CD4-positive, CD25-positive, alpha-beta regulatory T cell (primary cell): ENCODE results near the gene ELOVL6. TPM values are rescaled to one million over a fixed set of nuclear protein-coding genes. Genes with fewer than 3 reads are reported as not detected.

Experiments used
- ATAC-seq, 2 donors: fragments of 150-1000 bp; cut with Tn5 transposase; one replicate each; pipeline ENCODE4 v1.10.0; 2021; ENCODE audit warnings: low read depth in 2 of 2, moderate number of reproducible peaks in 2 of 2, moderate library complexity in 1 of 2
- DNase-seq, 3 donors: peaks; one replicate each; pipeline versions ENCODE4 v3.0.0 to v3.0.0-alpha.2; 2012 to 2022; ENCODE audit warnings: mixed read lengths in 1 of 3
- H3K27ac ChIP-seq: one replicate; pipeline ENCODE4 v1.7.0; 2013; ENCODE audit warnings: mild to moderate bottlenecking, low read length; ENCODE audit not compliant: insufficient read depth, poor library complexity, severe bottlenecking
- H3K27me3 ChIP-seq: one replicate; pipeline ENCODE4 v1.7.0; 2013; ENCODE audit warnings: low read length; ENCODE audit not compliant: control insufficient read depth, insufficient read depth
- H3K36me3 ChIP-seq: one replicate; pipeline ENCODE4 v1.7.0; 2013; ENCODE audit warnings: mild to moderate bottlenecking, low read length, moderate library complexity; ENCODE audit not compliant: control insufficient read depth, insufficient read depth
- H3K4me1 ChIP-seq: 2 replicates; pipeline ENCODE4 v1.7.0; 2013; ENCODE audit warnings: mild to moderate bottlenecking, low read length; ENCODE audit not compliant: insufficient read depth, control insufficient read depth, poor library complexity, severe bottlenecking
- H3K4me3 ChIP-seq: one replicate; pipeline ENCODE4 v1.7.0; 2013; ENCODE audit warnings: low read depth, mild to moderate bottlenecking, low read length, moderate library complexity
- H3K9me3 ChIP-seq, 2 experiments: 1 replicate in 1 of 2; 2 replicates in 1 of 2; pipeline ENCODE4 v1.7.0; 2013; ENCODE audit warnings: low read length in 2 of 2, mild to moderate bottlenecking in 1 of 2, moderate library complexity in 1 of 2; ENCODE audit not compliant: control insufficient read depth in 2 of 2
- H3K27ac Mint-ChIP-seq, 3 donors: one replicate each; pipeline ENCODE4 v1.8.0; 2020 to 2022; ENCODE audit warnings: mild to moderate bottlenecking in 3 of 3, mixed read lengths in 3 of 3, moderate library complexity in 2 of 3
- H3K27me3 Mint-ChIP-seq: one replicate; pipeline ENCODE4 v1.8.0; 2022; ENCODE audit warnings: mild to moderate bottlenecking, mixed read lengths
- H3K36me3 Mint-ChIP-seq: one replicate; pipeline ENCODE4 v1.8.0; 2020; ENCODE audit warnings: mixed read lengths
- H3K4me1 Mint-ChIP-seq, 4 donors: one replicate each; pipeline ENCODE4 v1.8.0; 2020 to 2022; ENCODE audit warnings: mixed read lengths in 4 of 4, mild to moderate bottlenecking in 1 of 4
- H3K4me3 Mint-ChIP-seq, 4 donors: one replicate each; pipeline ENCODE4 v1.8.0; 2020 to 2022; ENCODE audit warnings: mild to moderate bottlenecking in 4 of 4, mixed read lengths in 4 of 4, moderate library complexity in 3 of 4
- H3K9me3 Mint-ChIP-seq, 7 donors: one replicate each; pipeline ENCODE4 v1.8.0; 2020 to 2022; ENCODE audit warnings: mixed read lengths in 7 of 7, mild to moderate bottlenecking in 3 of 7, moderate library complexity in 2 of 7
- polyA plus RNA-seq, 4 donors: library from polyadenylated mRNA; unstranded; fragments of 300-500 nt; fragmentation: Illumina TruSeq; gene quantifications; one replicate each; pipeline ENCODE4 v1.2.3, GENCODE V29; 2021
- total RNA-seq: library from RNA; stranded (reverse); gene quantifications from one replicate; pipeline ENCODE4 v1.2.3, GENCODE V29; 2022

ELOVL6 gene
- total and polyA plus RNA-seq, 5 donors from 2014 or later: 0.03 to 1.0 (median 0.39) TPM; not detected in 1

- Mint-ChIP-seq H3K27me3 (no peaks in the 10 kb centered on the region), H3K4me3 (no peak overlapping the region), H3K27ac (no peak overlapping the region), H3K36me3 (no peaks in the 10 kb centered on the region), H3K4me1 (peaks cover 0 to 7% (median 2%) of the 10 kb centered on the region in 4 donors), H3K9me3 (peaks cover 0 to 5% (median 0%) of the 10 kb centered on the region in 7 donors)
- Histone ChIP-seq H3K4me1 (no peaks in the 10 kb centered on the region), H3K4me3 (no peak overlapping the region), H3K27me3 (no peaks in the 10 kb centered on the region), H3K36me3 (no peaks in the 10 kb centered on the region), H3K9me3 (peaks cover 0 to 4% of the 10 kb centered on the region in 2 experiments), H3K27ac (no peak overlapping the region)
- DNase-seq (no peak), ATAC-seq (no peak)
These were observed 177.6 kb downstream of the ELOVL6 start for GRCh38 chr4:110020646-110021443.

GRCh38 chr4:110020139-110020538, 178.3 kb downstream of the ELOVL6 start:
- peaks cover 0 to 5% (median 0%) of the 10 kb centered on the region in 7 donors for H3K9me3 Mint-ChIP-seq
- H3K27me3 Mint-ChIP-seq: no peaks in the 10 kb centered on the region
- no peaks in the 10 kb centered on the region for H3K27me3 ChIP-seq
- H3K27ac Mint-ChIP-seq: no peak overlapping the region
- H3K9me3 ChIP-seq: peaks cover 0 to 4% of the 10 kb centered on the region in 2 experiments
- H3K4me1 Mint-ChIP-seq: peaks cover 0 to 7% (median 2%) of the 10 kb centered on the region in 4 donors
- no peaks in the 10 kb centered on the region for H3K4me1 ChIP-seq
- H3K36me3 ChIP-seq: no peaks in the 10 kb centered on the region
- ATAC-seq (no peak), DNase-seq (no peak)
- no peak overlapping the region for H3K4me3 Mint-ChIP-seq
- no peak overlapping the region for H3K27ac ChIP-seq
- no peak overlapping the region for H3K4me3 ChIP-seq
- no peaks in the 10 kb centered on the region for H3K36me3 Mint-ChIP-seq

- Histone ChIP-seq H3K9me3 (peaks cover 0 to 4% of the 10 kb centered on the region in 2 experiments), H3K27me3 (no peaks in the 10 kb centered on the region), H3K36me3 (no peaks in the 10 kb centered on the region), H3K4me3 (no peak overlapping the region), H3K27ac (no peak overlapping the region), H3K4me1 (no peaks in the 10 kb centered on the region)
- DNase-seq (no peak), ATAC-seq (no peak)
- H3K27ac Mint-ChIP-seq: no peak overlapping the region
- no peaks in the 10 kb centered on the region for H3K27me3 Mint-ChIP-seq
- no peaks in the 10 kb centered on the region for H3K36me3 Mint-ChIP-seq
- H3K4me1 Mint-ChIP-seq: peaks cover 0 to 7% (median 2%) of the 10 kb centered on the region in 4 donors
- peaks cover 0 to 5% (median 0%) of the 10 kb centered on the region in 7 donors for H3K9me3 Mint-ChIP-seq
- H3K4me3 Mint-ChIP-seq: no peak overlapping the region
These were observed 179.3 kb downstream of the ELOVL6 start for GRCh38 chr4:110019153-110019552.

- Mint-ChIP-seq H3K27ac (no peak overlapping the region), H3K36me3 (no peaks in the 10 kb centered on the region), H3K4me3 (no peak overlapping the region), H3K9me3 (peaks cover 0 to 4% (median 0%) of the 10 kb centered on the region in 7 donors), H3K4me1 (peaks cover 0 to under 1% (median 0%) of the 10 kb centered on the region in 4 donors), H3K27me3 (peaks cover 5% of the 10 kb centered on the region)
- no peak overlapping the region for H3K4me3 ChIP-seq
- H3K4me1 ChIP-seq: no peaks in the 10 kb centered on the region
- ATAC-seq: no peak
- no peak for DNase-seq
- H3K27ac ChIP-seq: no peak overlapping the region
- H3K36me3 ChIP-seq: no peaks in the 10 kb centered on the region
- peaks cover 0 to 4% of the 10 kb centered on the region in 2 experiments for H3K9me3 ChIP-seq
- peaks cover 5% of the 10 kb centered on the region for H3K27me3 ChIP-seq
These were observed 184.2 kb downstream of the ELOVL6 start for GRCh38 chr4:110014233-110014632.

GRCh38 chr4:110012917-110013316, 185.5 kb downstream of the ELOVL6 start:
- ATAC-seq (no peak), DNase-seq (no peak)
- Histone ChIP-seq H3K9me3 (peaks cover 0 to 4% of the 10 kb centered on the region in 2 experiments), H3K27me3 (peaks cover 5% of the 10 kb centered on the region), H3K4me1 (no peaks in the 10 kb centered on the region), H3K36me3 (no peaks in the 10 kb centered on the region), H3K4me3 (no peak overlapping the region), H3K27ac (no peak overlapping the region)
- H3K27me3 Mint-ChIP-seq: peaks cover 5% of the 10 kb centered on the region
- H3K4me1 Mint-ChIP-seq: no peaks in the 10 kb centered on the region
- H3K27ac Mint-ChIP-seq: no peak overlapping the region
- no peaks in the 10 kb centered on the region for H3K36me3 Mint-ChIP-seq
- peaks cover 0 to 4% (median 0%) of the 10 kb centered on the region in 7 donors for H3K9me3 Mint-ChIP-seq
- no peak overlapping the region for H3K4me3 Mint-ChIP-seq

- no peak overlapping the region for H3K4me3 ChIP-seq
- H3K27me3 ChIP-seq: peaks cover 5% of the 10 kb centered on the region
- Mint-ChIP-seq H3K9me3 (peaks cover 0 to 1% (median 0%) of the 10 kb centered on the region in 7 donors), H3K27me3 (peaks cover 5% of the 10 kb centered on the region), H3K36me3 (no peaks in the 10 kb centered on the region), H3K4me3 (no peak overlapping the region), H3K27ac (no peak overlapping the region), H3K4me1 (peaks cover 0 to 2% (median 0%) of the 10 kb centered on the region in 4 donors)
- no peaks in the 10 kb centered on the region for H3K36me3 ChIP-seq
- no peak for ATAC-seq
- DNase-seq: no peak
- H3K9me3 ChIP-seq: no peaks in the 10 kb centered on the region
- H3K4me1 ChIP-seq: no peaks in the 10 kb centered on the region
- H3K27ac ChIP-seq: no peak overlapping the region
These were observed 187.6 kb downstream of the ELOVL6 start for GRCh38 chr4:110010797-110011196.

- Histone ChIP-seq H3K27me3 (peaks cover 5% of the 10 kb centered on the region), H3K27ac (no peak overlapping the region), H3K4me1 (no peaks in the 10 kb centered on the region), H3K9me3 (no peaks in the 10 kb centered on the region), H3K36me3 (no peaks in the 10 kb centered on the region), H3K4me3 (no peak overlapping the region)
- Mint-ChIP-seq H3K4me3 (no peak overlapping the region), H3K9me3 (peaks cover 0 to 1% (median 0%) of the 10 kb centered on the region in 7 donors), H3K4me1 (peaks cover 0 to 2% (median 0%) of the 10 kb centered on the region in 4 donors), H3K36me3 (no peaks in the 10 kb centered on the region), H3K27ac (no peak overlapping the region), H3K27me3 (peaks cover 5% of the 10 kb centered on the region)
- ATAC-seq (no peak), DNase-seq (no peak)
These were observed 188.9 kb downstream of the ELOVL6 start for GRCh38 chr4:110009550-110009949.

GRCh38 chr4:110008540-110008939, 189.9 kb downstream of the ELOVL6 start:
- H3K9me3 ChIP-seq: no peaks in the 10 kb centered on the region
- no peaks in the 10 kb centered on the region for H3K4me1 ChIP-seq
- no peaks in the 10 kb centered on the region for H3K36me3 ChIP-seq
- no peak overlapping the region for H3K4me3 ChIP-seq
- H3K36me3 Mint-ChIP-seq: no peaks in the 10 kb centered on the region
- ATAC-seq: no peak
- H3K27me3 Mint-ChIP-seq: peaks cover 5% of the 10 kb centered on the region
- H3K27me3 ChIP-seq: peaks cover 5% of the 10 kb centered on the region
- no peak overlapping the region for H3K4me3 Mint-ChIP-seq
- no peak for DNase-seq
- H3K9me3 Mint-ChIP-seq: no peaks in the 10 kb centered on the region
- no peak overlapping the region for H3K27ac Mint-ChIP-seq
- no peak overlapping the region for H3K27ac ChIP-seq
- H3K4me1 Mint-ChIP-seq: peaks cover 0 to 2% (median 0%) of the 10 kb centered on the region in 4 donors
